Hematopoietic multipotent progenitor cell treated with erythropoietin and hydrocortisone succinate and interleukin-3 and kit ligand, for 8 days (in vitro differentiated cells): ENCODE results near the gene TRIM64C.
"Not testable (repeated sequence)": the region's sequence is repeated elsewhere in the genome, so short reads cannot be mapped to it uniquely, and the experiment has no call there.

Experiments used
- DNase-seq: peaks from one replicate; pipeline ENCODE4 v3.0.0-alpha.2; 2015

TRIM64C gene, protein sequence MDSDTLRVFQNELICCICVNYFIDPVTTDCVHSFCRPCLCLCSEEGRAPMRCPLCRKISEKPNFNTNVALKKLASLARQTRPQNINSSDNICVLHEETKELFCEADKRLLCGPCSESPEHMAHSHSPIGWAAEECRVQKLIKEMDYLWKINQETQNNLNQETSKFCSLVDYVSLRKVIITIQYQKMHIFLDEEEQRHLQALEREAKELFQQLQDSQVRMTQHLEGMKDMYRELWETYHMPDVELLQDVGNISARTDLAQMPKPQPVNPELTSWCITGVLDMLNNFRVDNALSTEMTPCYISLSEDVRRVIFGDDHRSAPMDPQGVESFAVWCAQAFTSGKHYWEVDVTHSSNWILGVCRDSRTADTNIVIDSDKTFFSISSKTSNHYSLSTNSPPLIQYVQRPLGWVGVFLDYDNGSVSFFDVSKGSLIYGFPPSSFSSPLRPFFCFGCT

DNA sequence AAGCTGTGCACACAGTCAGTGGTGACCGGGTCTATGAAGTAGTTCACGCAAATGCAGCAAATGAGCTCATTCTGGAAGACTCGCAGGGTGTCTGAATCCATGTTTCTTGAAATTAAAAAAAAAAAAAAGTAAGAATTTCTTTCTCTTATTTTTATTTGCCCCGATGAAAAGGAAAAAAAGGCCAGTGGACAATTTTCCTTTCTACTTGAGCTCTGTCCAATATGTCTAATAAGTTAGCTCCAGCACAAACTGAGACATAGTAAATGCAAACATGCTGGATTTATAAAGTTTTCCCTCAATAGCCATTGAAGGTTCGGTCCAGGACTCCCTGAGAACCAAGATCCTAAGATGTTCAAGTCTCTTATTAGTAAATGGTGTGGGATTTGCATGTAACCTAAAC, at the start of gene TRIM64C:
TRIM64C (minus strand) TSS at position 101 of the 400 bp plus-strand sequence; CDS start at position 101, 0 bp downstream.
- not testable (repeated sequence) for DNase-seq

DNA sequence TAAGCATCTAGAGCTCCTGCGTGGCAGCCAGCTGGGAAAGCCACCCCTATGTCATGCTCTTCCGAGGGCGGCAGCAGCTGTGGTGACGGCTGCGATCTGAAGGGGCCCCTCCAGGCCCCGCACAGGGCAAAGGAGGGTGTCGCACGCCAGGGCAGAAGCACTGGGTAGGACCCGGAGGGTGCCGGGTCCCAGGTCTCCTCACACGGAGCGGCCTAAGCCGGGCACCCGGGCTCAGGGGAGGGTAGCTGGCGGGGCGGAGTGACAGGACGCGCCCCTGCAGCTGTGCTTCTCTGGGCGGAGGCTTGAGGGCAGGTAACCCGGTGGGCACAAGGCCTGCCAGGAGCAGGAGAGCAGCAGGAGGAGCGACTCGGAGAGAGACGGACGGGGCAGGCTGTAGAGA, 43.4 kb upstream of the TRIM64C start:
- DNase-seq: not testable (repeated sequence)

DNA sequence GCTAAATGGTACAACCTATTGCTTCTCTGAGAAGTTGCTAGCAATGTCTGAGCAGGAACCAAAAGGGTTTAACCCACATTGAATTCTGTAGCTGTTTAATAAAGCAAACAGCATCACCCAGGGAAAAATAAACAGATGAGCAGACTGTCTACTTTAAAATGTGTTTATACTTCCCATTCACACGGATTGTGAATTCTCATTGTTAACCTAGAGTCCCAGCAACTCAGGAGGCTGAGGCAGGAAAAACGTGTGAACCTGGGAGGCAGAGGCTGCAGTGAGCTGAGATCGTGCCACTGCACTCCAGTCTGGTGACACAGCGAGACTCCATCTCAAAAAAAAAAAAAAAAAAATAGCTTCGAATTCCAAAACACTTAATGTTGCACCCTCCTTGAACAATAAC, 11.0 kb upstream of the TRIM64C start:
- not testable (repeated sequence) for DNase-seq

DNA sequence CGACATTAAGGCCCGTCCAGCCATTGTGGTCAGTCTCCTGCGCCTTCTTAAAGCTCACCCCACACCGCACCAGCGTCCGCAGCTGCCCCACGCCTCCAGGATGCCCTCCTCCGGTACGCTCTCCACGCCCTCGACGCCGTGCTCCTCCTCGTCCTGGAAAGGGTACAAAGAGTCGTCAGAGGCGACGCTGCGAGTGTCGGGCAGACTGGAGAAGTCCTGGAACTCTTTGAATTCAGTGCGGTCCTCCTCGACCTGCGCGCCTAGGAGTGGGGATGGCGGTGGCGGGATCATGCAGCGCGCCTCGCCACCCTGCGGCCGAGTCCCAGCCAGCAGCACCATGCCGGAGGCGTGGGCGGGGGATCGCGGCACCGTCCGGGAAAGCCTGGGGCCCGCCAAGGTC, 9.1 kb downstream of the TRIM64C start:
- not testable (repeated sequence) for DNase-seq

DNA sequence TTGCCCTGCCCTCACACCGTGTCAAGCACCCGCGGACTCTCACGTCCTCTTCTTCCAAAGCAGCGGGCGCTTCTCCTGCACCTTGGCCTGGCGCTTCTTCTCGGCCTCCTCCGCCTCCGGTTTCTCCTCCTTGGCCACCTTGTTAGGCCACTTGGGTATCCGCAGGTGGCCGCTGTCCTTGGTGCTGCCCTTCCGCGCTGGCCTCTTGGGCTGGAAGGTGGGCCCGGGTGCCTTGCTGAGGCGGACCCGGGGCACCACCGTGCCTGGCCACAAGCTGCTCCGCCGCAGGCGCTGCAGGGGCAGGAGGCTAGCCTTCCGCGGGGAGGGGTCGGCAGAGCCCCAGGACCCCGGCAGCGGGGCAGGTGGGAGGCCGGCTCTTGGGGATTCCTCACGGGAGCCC, 10.7 kb downstream of the TRIM64C start:
- DNase-seq: not testable (repeated sequence)

DNA sequence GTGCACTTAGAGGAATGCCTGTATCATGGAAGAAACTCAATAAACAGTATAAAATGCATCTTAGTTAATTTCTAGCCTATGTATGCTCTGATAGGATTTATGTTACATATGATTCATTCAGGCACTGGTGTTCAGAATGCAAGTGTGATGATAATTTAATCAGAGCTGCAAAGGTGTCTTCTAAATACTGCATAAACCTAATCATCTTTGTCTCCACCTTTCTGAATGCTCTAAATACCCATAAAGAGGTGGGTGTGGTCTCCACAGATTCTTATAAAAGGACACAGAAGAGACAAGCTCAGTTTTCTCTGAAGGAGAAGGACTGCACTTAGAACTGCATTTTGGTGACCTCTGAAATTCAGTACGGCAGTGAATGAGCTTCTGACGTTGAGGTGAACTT, 30.4 kb downstream of the TRIM64C start, which contains the start of gene TRIM49B:
TRIM49B (plus strand) TSS at position 301 of the 400 bp plus-strand sequence. CDS start 2,777 bp downstream, outside the sequence.
- DNase-seq: not testable (repeated sequence)
